ENCODE measurements around the gene POU1F1.

DNA sequence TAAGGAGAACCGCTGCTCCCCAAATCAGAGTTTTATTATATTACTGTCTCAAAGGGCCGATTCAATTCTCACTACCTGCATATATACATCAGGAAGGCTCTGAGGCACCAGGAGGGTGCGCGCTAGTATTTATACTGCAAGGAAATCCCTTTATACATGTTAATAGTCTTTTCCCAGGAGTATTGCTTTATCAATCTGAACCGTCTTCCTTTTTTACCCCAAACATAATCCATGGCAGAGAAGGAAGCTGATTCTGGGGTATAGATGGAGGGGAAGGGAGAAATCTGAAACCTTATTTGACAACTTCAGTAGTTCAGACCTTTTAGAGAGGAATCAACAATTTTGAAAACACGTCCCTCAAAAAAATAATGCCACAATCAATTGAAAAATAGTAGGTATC, at the start of gene POU1F1:
- no peak for TF ChIP-seq RFX5 (IDR thresholded peaks at IDR 0.05; ENCODE audit: borderline replicate concordance, low read depth, low read length)
- no peak for TF ChIP-seq EP300 (IDR thresholded peaks at IDR 0.05; ENCODE audit: borderline replicate concordance in 1 of 2, low read depth in 2 of 2, low read length in 2 of 2)
- TF ChIP-seq, protein P1, sequence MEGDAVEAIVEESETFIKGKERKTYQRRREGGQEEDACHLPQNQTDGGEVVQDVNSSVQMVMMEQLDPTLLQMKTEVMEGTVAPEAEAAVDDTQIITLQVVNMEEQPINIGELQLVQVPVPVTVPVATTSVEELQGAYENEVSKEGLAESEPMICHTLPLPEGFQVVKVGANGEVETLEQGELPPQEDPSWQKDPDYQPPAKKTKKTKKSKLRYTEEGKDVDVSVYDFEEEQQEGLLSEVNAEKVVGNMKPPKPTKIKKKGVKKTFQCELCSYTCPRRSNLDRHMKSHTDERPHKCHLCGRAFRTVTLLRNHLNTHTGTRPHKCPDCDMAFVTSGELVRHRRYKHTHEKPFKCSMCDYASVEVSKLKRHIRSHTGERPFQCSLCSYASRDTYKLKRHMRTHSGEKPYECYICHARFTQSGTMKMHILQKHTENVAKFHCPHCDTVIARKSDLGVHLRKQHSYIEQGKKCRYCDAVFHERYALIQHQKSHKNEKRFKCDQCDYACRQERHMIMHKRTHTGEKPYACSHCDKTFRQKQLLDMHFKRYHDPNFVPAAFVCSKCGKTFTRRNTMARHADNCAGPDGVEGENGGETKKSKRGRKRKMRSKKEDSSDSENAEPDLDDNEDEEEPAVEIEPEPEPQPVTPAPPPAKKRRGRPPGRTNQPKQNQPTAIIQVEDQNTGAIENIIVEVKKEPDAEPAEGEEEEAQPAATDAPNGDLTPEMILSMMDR (IDR thresholded peaks at IDR 0.05; ENCODE audit: control extremely low read depth in 1 of 3, insufficient read depth in 1 of 3, low read depth in 1 of 3, low read length in 3 of 3) = no peak
- no peak for TF ChIP-seq RAD21 (IDR thresholded peaks at IDR 0.05 in 1 of 2, conservative IDR thresholded peaks at IDR 0.05 in 1 of 2; ENCODE audit: low read depth in 2 of 2, low read length in 2 of 2)
- no peak for TF ChIP-seq FOSL1 (IDR thresholded peaks at IDR 0.05; ENCODE audit: insufficient read depth, low read depth, low read length)
- no peak for TF ChIP-seq SRF (IDR thresholded peaks at IDR 0.05; ENCODE audit: low read depth, low read length)
- no peak for TF ChIP-seq POLR2A (IDR thresholded peaks at IDR 0.05; ENCODE audit: control extremely low read depth in 1 of 2, low read depth in 2 of 2, low read length in 2 of 2)
